Measurements from ENCODE around the gene SAPCD1. TPM values are rescaled to one million over a fixed set of nuclear protein-coding genes. Genes with fewer than 3 reads are reported as not detected.

SAPCD1 gene
- total RNA-seq, 1 experiment from 2014 or later, result 6.2 TPM

GRCh38 chr6:31740397-31741223, 21.8 kb upstream of the SAPCD1 start:
- in situ Hi-C loops (cut with HindIII; ENCODE audit: low pct_unique_long_range_greater_than_20kb, low sequenced_read_pairs), result no loop called here
- peak; percentile 63 for DNase-seq (ENCODE audit: low read depth)

GRCh38 chr6:31741815-31742214, 20.6 kb upstream of the SAPCD1 start:
- in situ Hi-C loops (cut with HindIII; ENCODE audit: low pct_unique_long_range_greater_than_20kb, low sequenced_read_pairs), result no loop called here
- no peak for DNase-seq (ENCODE audit: low read depth)

GRCh38 chr6:31742894-31743293, 19.6 kb upstream of the SAPCD1 start:
- DNase-seq (ENCODE audit: low read depth), result no peak
- in situ Hi-C loops (cut with HindIII; ENCODE audit: low pct_unique_long_range_greater_than_20kb, low sequenced_read_pairs), result no loop called here

GRCh38 chr6:31744422-31744821, 18.0 kb upstream of the SAPCD1 start:
- DNase-seq (ENCODE audit: low read depth), result no peak
- in situ Hi-C loops (cut with HindIII; ENCODE audit: low pct_unique_long_range_greater_than_20kb, low sequenced_read_pairs), result no loop called here

GRCh38 chr6:31749301-31750036, 13.0 kb upstream of the SAPCD1 start:
- in situ Hi-C loops (cut with HindIII; ENCODE audit: low pct_unique_long_range_greater_than_20kb, low sequenced_read_pairs), result no loop called here
- DNase-seq (ENCODE audit: low read depth), result no peak

GRCh38 chr6:31750411-31751022, 11.9 kb upstream of the SAPCD1 start:
- in situ Hi-C loops (cut with HindIII; ENCODE audit: low pct_unique_long_range_greater_than_20kb, low sequenced_read_pairs), result no loop called here
- DNase-seq (ENCODE audit: low read depth), result no peak

- DNase-seq (ENCODE audit: low read depth), result no peak
- in situ Hi-C loops (cut with HindIII; ENCODE audit: low pct_unique_long_range_greater_than_20kb, low sequenced_read_pairs), result no loop called here
Measured at GRCh38 chr6:31752739-31753319, 9.6 kb upstream of the SAPCD1 start.

- DNase-seq (ENCODE audit: low read depth), result no peak
- in situ Hi-C loops (cut with HindIII; ENCODE audit: low pct_unique_long_range_greater_than_20kb, low sequenced_read_pairs), result no loop called here
Measured at GRCh38 chr6:31758281-31758680, 4.2 kb upstream of the SAPCD1 start.

GRCh38 chr6:31760790-31761189, 1.7 kb upstream of the SAPCD1 start:
- DNase-seq (ENCODE audit: low read depth), result no peak
- in situ Hi-C loops (cut with HindIII; ENCODE audit: low pct_unique_long_range_greater_than_20kb, low sequenced_read_pairs), result no loop called here

GRCh38 chr6:31761343-31761742, 1.1 kb upstream of the SAPCD1 start:
- in situ Hi-C loops (cut with HindIII; ENCODE audit: low pct_unique_long_range_greater_than_20kb, low sequenced_read_pairs), result no loop called here
- DNase-seq (ENCODE audit: low read depth), result no peak

- DNase-seq (ENCODE audit: low read depth), result no peak
- in situ Hi-C loops (cut with HindIII; ENCODE audit: low pct_unique_long_range_greater_than_20kb, low sequenced_read_pairs), result no loop called here
Measured at GRCh38 chr6:31762878-31763618, 592 bp downstream of the SAPCD1 start.

GRCh38 chr6:31763619-31763940, 1.1 kb downstream of the SAPCD1 start:
- in situ Hi-C loops (cut with HindIII; ENCODE audit: low pct_unique_long_range_greater_than_20kb, low sequenced_read_pairs), result no loop called here
- DNase-seq (ENCODE audit: low read depth), result peak; percentile 69

GRCh38 chr6:31764198-31764597, 1.7 kb downstream of the SAPCD1 start:
- no peak for DNase-seq (ENCODE audit: low read depth)
- in situ Hi-C loops (cut with HindIII; ENCODE audit: low pct_unique_long_range_greater_than_20kb, low sequenced_read_pairs), result no loop called here

GRCh38 chr6:31765559-31765909, 3.1 kb downstream of the SAPCD1 start:
- DNase-seq (ENCODE audit: low read depth), result no peak
- in situ Hi-C loops (cut with HindIII; ENCODE audit: low pct_unique_long_range_greater_than_20kb, low sequenced_read_pairs), result no loop called here

- in situ Hi-C loops (cut with HindIII; ENCODE audit: low pct_unique_long_range_greater_than_20kb, low sequenced_read_pairs), result no loop called here
- no peak for DNase-seq (ENCODE audit: low read depth)
Measured at GRCh38 chr6:31765910-31766794, 3.7 kb downstream of the SAPCD1 start.

GRCh38 chr6:31767096-31767645, 4.7 kb downstream of the SAPCD1 start:
- DNase-seq (ENCODE audit: low read depth), result no peak
- in situ Hi-C loops (cut with HindIII; ENCODE audit: low pct_unique_long_range_greater_than_20kb, low sequenced_read_pairs), result no loop called here
